ENCODE data around the gene APLP1.
"Not testable (repeated sequence)": the region's sequence is repeated elsewhere in the genome, so short reads cannot be mapped to it uniquely, and the experiment has no call there.

Gene APLP1

DNA sequence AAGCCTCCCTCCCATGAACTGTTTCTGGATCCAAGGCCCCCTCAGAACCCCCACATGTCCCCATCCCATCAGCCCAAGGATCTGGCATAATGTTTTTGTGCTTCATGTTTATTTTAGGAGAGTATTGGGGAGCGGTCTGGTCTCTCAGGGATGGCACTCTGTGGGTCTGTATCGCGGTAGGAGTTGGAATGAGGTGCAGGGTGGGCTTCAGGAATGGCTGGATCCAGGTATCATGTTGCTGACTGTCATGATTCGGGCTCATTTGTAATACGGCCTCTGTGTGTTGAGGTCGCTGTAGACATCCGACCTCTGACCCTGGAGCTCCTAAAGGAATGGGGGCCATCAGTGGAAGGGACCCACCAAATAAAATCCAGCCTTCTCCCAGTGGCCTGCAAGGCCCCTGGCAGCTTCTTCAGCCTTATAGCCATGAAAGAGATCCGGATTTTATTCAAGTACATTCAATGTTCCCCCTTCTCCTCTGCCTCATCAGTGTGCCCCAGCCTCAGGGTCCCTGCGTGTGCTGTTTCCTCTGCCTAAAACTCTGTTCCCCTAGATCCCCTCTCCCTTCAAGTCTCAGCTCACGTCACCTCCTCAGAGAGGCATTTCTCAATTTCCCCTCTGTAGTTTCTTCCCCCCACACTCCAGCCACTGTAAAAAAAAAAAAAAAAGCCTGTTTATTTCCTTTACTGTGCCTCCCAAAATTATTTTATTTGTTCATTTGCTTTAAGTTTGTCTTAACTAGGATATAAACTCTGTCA, 36.1 kb downstream of the APLP1 start:
- no peak for DNase-seq (ENCODE audit: low read depth)

DNA sequence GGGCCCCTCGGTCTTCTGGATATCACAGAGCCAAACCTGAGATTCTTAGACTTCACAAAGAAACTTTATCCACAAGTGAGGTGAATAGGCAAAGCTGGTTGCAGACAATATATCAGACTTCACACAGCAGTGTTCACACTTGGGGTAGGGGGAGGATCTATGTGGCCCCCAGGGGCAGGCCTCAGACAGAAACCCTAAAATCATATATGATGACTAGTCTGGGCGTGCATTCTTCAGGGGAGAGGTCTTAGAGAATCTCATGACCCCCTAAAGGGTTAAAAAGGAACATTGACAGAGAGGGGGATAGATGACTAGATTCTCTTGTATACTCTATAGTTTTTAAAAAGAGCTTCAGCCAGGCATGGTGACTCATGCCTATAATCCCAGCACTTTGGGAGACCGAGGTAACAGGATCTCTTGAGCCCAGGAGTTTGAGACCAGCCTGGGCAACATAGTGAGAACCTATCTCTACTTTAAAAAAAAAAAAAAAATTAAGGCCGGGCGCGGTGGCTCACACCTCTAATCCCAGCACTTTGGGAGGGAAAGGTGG, 36.9 kb downstream of the APLP1 start:
- no peak for DNase-seq (ENCODE audit: low read depth)

DNA sequence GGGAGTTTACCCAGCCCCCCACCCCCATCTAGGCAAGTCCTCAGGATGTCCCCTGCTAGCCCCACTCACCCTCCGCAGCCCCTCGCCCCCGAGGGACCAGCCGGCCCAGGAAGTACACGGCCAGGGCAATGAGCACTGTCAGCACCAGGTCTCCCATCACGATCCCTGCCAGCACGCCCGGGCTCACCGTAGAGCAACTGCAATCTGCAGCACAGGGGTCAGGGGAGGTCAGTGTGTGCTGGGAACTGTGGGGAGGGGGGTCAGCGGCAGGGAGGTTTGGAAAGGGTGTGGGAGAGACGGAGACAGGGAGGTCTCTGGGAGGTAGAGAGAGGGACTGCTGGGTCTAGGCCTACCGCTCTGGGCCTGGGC, 39.0 kb downstream of the APLP1 start:
- no peak for DNase-seq (ENCODE audit: low read depth)

DNA sequence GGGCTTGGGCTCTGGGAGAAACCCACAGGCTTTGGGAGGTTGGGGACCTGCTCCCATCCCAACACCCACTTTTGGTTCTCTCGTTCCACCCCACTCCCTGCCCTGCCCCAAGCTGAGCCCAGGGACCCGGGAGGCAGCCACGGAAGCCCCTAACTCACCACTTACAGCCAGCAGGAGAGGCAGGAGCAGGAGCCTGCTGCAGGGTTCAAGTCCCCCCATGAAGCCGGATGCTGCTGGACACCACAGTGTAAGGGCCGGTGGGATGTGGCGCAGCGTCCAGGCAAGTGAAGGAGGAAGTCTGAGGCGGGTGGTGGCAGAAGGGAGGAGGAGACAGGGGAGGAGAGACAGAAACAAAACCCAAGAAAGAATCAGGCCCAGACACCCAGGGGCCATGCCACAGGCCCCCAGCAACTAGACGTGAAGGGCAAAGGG, 39.7 kb downstream of the APLP1 start, which contains the start of gene TYROBP:
Gene TYROBP (minus strand): TSS at position 286 of the 432 bp plus-strand sequence. CDS start 67 bp downstream, at position 219.
- DNase-seq (ENCODE audit: low read depth): no peak

DNA sequence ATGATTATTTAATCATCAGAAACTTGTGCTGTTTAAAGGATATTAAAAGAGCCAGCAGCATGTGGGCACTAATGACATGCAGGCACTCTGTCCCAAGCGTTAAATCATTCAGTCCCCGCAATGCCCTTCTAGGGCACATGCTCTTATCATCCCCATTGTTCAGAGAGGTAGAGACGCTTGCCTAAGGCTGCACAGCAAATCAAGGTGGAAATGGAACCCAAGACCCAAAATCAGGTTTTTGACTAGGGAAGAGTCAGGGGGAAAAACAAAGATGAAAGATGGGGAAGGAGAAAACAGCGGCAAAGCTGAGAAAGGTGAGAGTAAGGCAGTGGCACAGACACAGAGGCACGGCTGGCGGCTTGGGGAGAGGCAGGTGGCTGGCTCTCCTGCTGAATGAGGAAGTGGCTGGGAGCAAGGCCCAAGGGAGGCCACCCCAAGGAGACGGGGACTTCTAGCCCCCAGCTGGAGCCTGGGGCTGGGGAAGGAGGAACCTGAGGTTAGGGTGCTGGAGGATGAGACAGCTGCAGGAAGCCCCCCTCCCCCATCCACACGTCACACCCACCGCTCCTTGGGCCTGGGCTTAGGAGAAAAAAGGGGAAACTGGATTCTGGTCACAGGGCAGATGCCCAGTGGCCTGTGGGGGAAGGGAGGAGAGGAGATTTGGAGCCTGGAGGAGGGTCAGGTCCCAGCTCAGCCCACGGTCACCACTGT, 40.8 kb downstream of the APLP1 start:
- DNase-seq (ENCODE audit: low read depth): no peak

DNA sequence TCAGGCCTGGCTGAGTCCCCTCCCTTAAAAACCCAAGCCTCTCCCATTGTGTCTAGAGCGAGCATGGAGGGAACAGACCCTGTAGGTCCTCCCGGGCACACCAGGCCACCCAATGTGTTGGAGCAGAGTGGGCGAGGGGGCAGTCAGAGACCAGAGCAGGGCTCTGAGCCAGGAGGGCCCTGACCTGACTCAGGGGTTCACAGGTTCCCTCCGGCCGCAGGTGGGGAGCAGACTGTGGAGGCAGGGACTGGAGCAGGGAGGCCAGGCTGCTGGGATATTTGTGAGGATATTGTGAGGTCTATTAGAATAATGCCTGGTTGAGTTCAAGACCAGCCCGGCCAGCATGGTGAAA, 41.3 kb downstream of the APLP1 start:
- no peak for DNase-seq (ENCODE audit: low read depth)

DNA sequence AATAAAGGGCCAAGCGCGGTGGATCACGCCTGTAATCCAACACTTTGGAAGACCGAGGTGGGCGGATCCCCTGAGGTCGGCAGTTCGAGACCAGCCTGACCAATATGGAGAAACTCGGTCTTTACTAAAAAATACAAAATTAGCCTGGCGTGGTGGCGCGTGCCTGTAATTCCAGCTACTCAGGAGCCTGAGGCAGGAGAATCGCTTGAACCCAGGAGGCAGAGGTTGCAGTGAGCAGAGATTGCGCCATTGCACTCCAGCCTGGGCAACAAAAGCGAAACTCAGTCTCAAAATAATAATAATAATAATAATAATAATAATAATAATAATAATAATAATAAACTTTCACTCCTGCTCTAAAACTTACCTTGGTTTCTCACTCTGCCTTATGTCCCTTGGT, 42.0 kb downstream of the APLP1 start:
- not testable (repeated sequence) for DNase-seq (ENCODE audit: low read depth)

DNA sequence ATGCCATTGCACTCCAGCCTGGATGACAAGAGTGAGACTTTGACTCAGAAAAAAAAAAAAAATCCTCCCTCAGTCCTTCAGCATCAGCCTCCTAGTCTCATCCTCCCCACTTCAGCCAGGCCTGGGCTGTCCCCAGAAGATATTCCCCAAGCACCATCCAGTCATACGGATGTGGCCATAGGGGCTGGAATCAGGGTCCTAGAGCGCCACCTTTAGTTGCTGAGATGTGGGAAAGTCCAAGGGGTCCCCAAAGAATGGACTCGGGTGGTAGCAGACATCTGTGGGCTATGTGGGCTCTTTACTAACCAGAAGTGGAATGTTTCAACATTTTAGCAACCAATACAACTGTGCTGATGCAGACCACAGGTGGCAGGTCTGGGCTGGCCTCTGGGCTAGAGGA, 42.8 kb downstream of the APLP1 start:
- no peak for DNase-seq (ENCODE audit: low read depth)

DNA sequence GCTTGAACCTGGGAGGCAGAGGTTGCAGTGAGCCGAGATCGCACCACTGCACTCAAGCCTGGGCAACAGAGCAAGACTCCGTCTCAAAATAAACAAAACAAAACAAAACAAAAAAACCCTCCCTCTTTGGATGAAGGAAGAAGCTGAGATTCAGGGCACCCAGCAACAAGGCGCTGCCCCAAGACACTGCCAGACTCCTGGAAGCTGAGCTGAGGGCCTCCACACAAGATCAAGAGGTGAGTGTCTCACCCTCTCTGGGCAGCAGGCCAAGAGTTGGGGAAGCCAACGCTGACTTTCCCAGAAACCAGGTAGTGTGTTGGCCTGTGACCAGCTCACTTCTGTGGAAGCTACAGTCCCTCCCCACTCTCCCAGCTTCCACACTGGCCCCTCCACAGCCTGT, 43.4 kb downstream of the APLP1 start:
- no peak for DNase-seq (ENCODE audit: low read depth)

DNA sequence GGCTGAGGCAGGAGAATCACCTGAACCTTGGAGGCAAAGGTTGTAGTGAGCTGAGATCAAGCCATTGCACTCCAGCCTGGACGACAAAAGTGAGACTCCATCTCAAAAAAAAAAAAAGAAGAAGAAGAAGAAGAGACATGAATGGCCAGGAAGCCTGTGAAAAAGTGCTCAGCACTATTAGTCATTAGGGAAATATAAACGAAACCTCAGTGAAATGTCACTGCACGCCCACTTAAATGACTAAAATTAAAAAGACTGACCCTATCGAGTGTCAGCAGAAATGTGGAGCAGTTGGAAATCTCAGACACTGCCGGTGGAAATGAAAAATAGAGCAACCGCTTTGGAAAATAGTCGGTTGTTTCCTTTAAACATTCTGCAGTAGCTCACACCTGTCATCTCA, 45.2 kb downstream of the APLP1 start:
- DNase-seq (ENCODE audit: low read depth): no peak

DNA sequence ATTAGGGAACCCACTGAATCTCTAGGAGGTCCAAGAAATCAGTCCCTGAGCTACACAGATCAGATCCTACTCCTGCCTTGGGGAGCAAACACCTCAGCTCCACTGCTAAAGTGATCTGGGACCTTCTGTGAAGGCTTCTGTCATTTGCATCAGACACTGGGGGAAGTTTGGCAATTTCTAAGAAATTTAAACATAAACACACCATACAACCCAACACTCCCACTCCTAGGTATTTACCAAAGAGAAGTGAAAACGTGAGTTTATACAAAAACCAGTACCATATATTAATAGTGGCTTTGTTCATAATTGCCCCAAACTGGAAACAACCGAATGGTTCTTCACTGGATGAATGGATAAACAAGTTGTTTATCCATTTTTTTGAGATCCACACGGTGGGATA, 47.1 kb downstream of the APLP1 start:
- no peak for DNase-seq (ENCODE audit: low read depth)

DNA sequence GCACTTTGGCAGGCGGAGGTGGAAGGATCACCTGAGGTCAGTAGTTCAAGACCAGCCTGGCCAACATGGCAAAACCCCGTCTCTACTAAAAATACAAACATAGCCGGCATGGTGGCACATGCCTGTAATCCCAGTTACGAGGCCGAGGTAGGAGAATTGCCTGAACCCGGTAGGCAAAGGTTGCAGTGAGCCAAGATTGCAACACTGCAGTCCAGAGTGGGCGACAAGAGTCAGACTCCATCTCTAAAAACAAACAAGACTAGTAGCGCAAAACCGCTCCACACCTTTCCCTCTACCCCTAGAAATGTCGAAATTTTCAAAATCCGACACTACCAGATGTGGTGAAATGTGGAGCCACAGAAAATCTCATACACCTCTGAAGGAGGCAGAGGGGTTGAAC, 50.9 kb downstream of the APLP1 start:
- DNase-seq (ENCODE audit: low read depth): no peak

DNA sequence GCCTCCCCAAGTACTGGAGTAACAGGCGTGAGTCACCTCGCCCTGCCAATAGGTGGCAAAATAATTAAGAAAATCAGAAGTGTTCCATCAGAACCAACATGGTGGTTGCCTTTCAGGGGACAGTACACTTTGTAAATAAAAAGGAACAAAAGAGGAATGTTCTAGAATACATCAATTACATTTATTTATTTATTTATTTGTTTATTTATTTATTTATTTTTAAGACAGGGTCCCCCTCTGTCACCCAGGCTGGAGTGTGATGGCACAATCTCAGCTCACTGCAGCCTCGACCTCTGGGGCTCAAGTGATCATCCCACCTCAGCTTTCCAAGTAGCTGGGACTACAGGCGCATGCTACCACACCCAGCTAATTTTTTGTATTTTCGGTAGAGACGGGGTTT, 52.6 kb downstream of the APLP1 start:
- DNase-seq (ENCODE audit: low read depth): no peak

DNA sequence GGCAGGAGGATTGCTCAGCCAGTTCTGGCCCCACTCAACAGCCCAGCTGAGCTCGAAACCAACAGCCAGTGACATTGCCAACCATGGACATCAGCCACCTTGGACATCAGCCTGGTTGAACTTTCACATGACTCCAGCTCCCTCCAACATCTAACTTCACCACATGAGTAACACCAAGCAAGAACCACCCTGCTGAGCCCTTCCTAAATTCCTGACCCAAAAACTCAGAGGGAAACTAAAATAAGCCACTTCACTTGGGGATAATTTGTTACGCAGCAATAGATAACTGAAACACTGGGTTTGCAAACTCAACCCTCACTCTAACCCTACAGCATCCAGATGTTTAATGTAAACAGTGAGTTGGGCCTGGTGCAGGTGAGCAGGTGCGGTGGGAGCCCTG, 57.1 kb downstream of the APLP1 start:
- DNase-seq (ENCODE audit: low read depth): no peak

DNA sequence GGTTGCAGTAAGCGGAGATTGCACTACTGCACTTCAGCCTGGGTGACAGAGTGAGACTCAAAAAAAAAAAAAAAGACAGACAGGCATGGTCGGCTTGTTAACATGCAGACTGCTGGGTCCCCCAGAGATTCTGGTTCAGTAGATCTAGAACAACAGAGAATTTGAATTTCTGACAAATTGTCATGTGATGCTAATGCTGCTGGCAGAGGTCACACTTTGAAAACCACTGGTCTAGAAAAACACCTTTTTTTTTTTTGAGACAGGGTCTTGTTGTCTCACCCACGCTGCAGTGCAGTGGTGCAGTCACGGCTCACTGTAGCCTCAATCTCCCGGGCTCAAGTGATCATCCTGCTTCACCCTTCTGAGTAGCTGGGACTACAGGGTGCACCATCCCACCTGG, 60.1 kb downstream of the APLP1 start:
- no peak for DNase-seq (ENCODE audit: low read depth)

All from stimulated activated CD8-positive, alpha-beta memory T cell treated with anti-CD3 and anti-CD28 coated beads, Interleukin-12 subunit alpha, Interleukin-12 subunit beta, amount 100 ng/mL, for 1 hour (primary cell).